Kidney (tissue), 14 donors: ENCODE results near the gene RAD51B. TPM values are rescaled to one million over a fixed set of nuclear protein-coding genes. Genes with fewer than 3 reads are reported as not detected.

Source experiments
- DNase-seq, 5 donors: peaks; one replicate each; pipeline ENCODE4 v3.0.0-alpha.2; 2013 to 2020
- FAIRE-seq: peaks from 2 replicates; lab custom pipeline; 2012; peaks lifted over from hg19 to GRCh38; lab: Jason Lieb, UNC
- H3K27ac ChIP-seq, 2 donors: one replicate each; pipeline ENCODE4 v1.7.0; 2013; ENCODE audit warnings: low read depth in 2 of 2, low read length in 2 of 2, inconsistent platforms in 1 of 2
- H3K27me3 ChIP-seq: one replicate; pipeline ENCODE4 v1.7.1; 2013; ENCODE audit warnings: low read length, inconsistent platforms; ENCODE audit not compliant: control insufficient read depth, insufficient read depth
- H3K36me3 ChIP-seq, 3 donors: one replicate each; pipeline versions ENCODE4 v1.7.0 to v1.7.1; 2013; ENCODE audit warnings: low read length in 3 of 3, control low read depth in 1 of 3, inconsistent platforms in 1 of 3; ENCODE audit not compliant: insufficient read depth in 3 of 3, control insufficient read depth in 2 of 3
- H3K4me1 ChIP-seq, 3 donors: one replicate each; pipeline versions ENCODE4 v1.7.0 to v1.7.1; 2013; ENCODE audit warnings: low read length in 3 of 3, inconsistent platforms in 1 of 3, low read depth in 1 of 3; ENCODE audit not compliant: control insufficient read depth in 2 of 3, insufficient read depth in 2 of 3
- H3K4me3 ChIP-seq, 3 donors: one replicate each; pipeline versions ENCODE4 v1.7.0 to v1.8.1; 2013; ENCODE audit warnings: low read length in 3 of 3, control low read depth in 1 of 3, inconsistent platforms in 1 of 3
- H3K9ac ChIP-seq, 3 donors: one replicate each; pipeline versions ENCODE4 v1.7.0 to v1.7.1; 2013; ENCODE audit warnings: low read length in 3 of 3, control low read depth in 1 of 3, inconsistent platforms in 1 of 3
- H3K9me3 ChIP-seq, 3 donors: one replicate each; pipeline versions ENCODE4 v1.7.0 to v1.7.1; 2013; ENCODE audit warnings: low read length in 3 of 3, control low read depth in 1 of 3, inconsistent platforms in 1 of 3; ENCODE audit not compliant: control insufficient read depth in 2 of 3, insufficient read depth in 1 of 3
- CTCF ChIP-seq: IDR thresholded peaks from 3 replicates; pipeline ENCODE4 v1.5.1; 2012; ENCODE audit warnings: mild to moderate bottlenecking, moderate library complexity, borderline replicate concordance; ENCODE audit not compliant: insufficient read depth; ENCODE audit errors: extremely low read depth
- intact Hi-C: fragments of 100-400 bp; cut with DNase I; formaldehyde crosslinking; loops from one replicate; pipeline ENCODE4 v1.11.1; 2022
- polyA plus RNA-seq: library from polyadenylated mRNA; stranded (reverse); fragments of 350-450 nt; fragmentation: Illumina TruSeq; extraction: RNeasy Lipid Tissue Mini Kit (QIAGEN cat#74804); gene quantifications from one replicate; pipeline ENCODE4 v1.2.3, GENCODE V29; 2014; ENCODE audit warnings: low read depth, low replicate concordance; ENCODE audit not compliant: insufficient read depth
- total RNA-seq: library from RNA; stranded (reverse); fragmentation: NEBNext Ultra II Directional; extraction: Animal tissue kit (Norgen Biotek cat#: 25700); gene quantifications from one replicate; pipeline ENCODE4 v1.2.1, GENCODE V29; 2021
- donor health status: control.
- donor health status: control.
- donor health status: control.
- donor health status: control.
- donor health status: control.
- donor health status: DM: yes; HTN: yes; CAD: no.
- donor health status: Normal renal cell carcinoma (clear cell type).

Gene RAD51B
- total and polyA plus RNA-seq, 2 donors from 2014 or later: 6.9 to 18.0 TPM

DNA sequence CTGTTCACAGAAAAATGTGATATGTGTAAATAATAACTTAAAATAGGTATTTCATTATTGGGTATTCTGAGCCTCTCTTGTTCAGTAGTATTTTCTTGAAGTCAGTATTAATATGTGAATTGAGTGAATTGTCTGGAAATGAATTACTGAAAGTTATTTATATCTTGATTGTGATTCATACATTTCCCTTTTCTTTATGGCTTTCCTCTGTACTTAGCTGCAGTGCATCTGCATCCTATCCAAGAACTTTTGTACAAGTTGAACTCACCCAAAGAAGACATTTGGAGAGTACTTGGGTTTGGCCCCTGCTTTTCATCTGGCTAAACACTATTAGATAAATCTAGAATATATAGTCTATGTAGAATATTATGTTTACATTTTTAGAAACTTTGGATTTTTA, 326.0 kb downstream of the RAD51B start:
- FAIRE-seq: peak; percentile 69
- Histone ChIP-seq H3K4me3 (no peak overlapping the region), H3K27ac (no peak overlapping the region), H3K36me3 (no peaks in the 10 kb centered on the region), H3K9me3 (no peaks in the 10 kb centered on the region), H3K9ac (no peak overlapping the region), H3K27me3 (no peaks in the 10 kb centered on the region), H3K4me1 (peaks cover 8 to 38% (median 14%) of the 10 kb centered on the region in 3 donors)
- no peak for TF ChIP-seq CTCF
- no peak for DNase-seq
- intact Hi-C loops: no loop called here

GRCh38 chr14:68146818-68147217, 327.2 kb downstream of the RAD51B start:
- intact Hi-C loops: no loop called here
- Histone ChIP-seq H3K27ac (peak overlapping the region; percentile 12 to 35), H3K36me3 (no peaks in the 10 kb centered on the region), H3K9ac (no peak overlapping the region), H3K4me1 (peaks cover 0 to 26% (median 13%) of the 10 kb centered on the region in 3 donors), H3K9me3 (no peaks in the 10 kb centered on the region), H3K27me3 (no peaks in the 10 kb centered on the region), H3K4me3 (no peak overlapping the region)
- no peak for TF ChIP-seq CTCF
- DNase-seq (no peak), FAIRE-seq (no peak)

DNA sequence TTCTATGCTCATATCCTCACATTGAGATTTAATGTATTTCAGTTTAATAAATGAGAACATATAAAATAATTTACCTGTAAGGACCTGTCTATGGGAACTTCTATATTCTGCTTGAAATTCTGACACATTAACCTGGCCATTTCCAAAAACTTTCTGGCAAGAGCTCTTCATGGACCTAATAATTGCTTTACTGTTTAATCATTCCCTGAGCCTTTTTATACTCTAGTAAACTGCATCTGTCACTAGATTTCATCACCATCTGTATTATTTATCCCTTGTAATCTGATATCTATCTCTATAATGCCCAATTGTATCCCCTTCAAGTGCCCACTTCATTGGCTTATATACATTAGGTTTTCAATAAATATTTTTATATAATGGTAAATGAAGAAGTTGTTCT, 327.7 kb downstream of the RAD51B start:
- H3K4me1 ChIP-seq: peaks cover 0 to 26% (median 13%) of the 10 kb centered on the region in 3 donors
- TF ChIP-seq CTCF: no peak
- FAIRE-seq (peak; percentile 11), DNase-seq (no peak)
- no peak overlapping the region for H3K9ac ChIP-seq
- H3K27me3 ChIP-seq: no peaks in the 10 kb centered on the region
- intact Hi-C loops: no loop called here
- no peaks in the 10 kb centered on the region for H3K9me3 ChIP-seq
- peak overlapping the region in 1 of 2 donors; percentile 35 for H3K27ac ChIP-seq
- no peak overlapping the region for H3K4me3 ChIP-seq
- no peaks in the 10 kb centered on the region for H3K36me3 ChIP-seq

DNA sequence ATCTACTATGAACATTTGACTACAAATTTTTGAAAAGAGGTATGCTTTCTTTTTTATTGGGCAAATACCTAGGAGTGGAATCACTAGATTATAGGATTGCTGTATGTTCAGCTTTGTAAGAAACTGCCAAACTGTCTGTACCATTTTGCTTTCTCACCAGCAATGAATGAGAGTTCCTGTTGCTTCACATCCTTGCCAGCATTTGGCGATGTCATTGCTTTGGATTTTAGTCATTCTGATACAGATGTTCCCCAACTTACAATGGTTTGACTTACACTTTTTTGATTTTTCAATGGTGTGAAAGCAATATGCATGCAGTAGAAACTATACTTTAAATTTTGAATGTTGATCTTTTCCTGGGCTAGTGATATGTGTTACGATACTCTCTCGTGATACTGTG, 328.7 kb downstream of the RAD51B start:
- no peak for DNase-seq
- Histone ChIP-seq H3K4me1 (peaks cover 0 to 22% (median 12%) of the 10 kb centered on the region in 3 donors), H3K9me3 (no peaks in the 10 kb centered on the region), H3K36me3 (no peaks in the 10 kb centered on the region), H3K27me3 (no peaks in the 10 kb centered on the region), H3K9ac (no peak overlapping the region), H3K4me3 (no peak overlapping the region), H3K27ac (no peak overlapping the region)
- TF ChIP-seq CTCF: no peak
- FAIRE-seq: no peak
- intact Hi-C loops: no loop called here
